ENCODE measurements around the gene ZNF621. TPM values are rescaled to one million over a fixed set of nuclear protein-coding genes. Genes with fewer than 3 reads are reported as not detected.

ZNF621 gene
- total and polyA plus RNA-seq, 9 of the 15 experiments (the other 6 are each of a cell fraction or from before 2014, with no cell fraction given) = 4.7 to 28.9 (median 20.6) TPM

GRCh38 chr3:40487172-40487571, 37.6 kb upstream of the ZNF621 start (continued):
- TF ChIP-seq AFF1 (IDR thresholded peaks at IDR 0.05; ENCODE audit: low read depth in 1 of 2, partially characterized antibody in 2 of 2) = no peak
- TF ChIP-seq GATAD2A (IDR thresholded peaks at IDR 0.05) = no peak
- TF ChIP-seq NFRKB (IDR thresholded peaks at IDR 0.05; ENCODE audit: low read depth) = no peak
- no peak for TF ChIP-seq TBL1XR1 (IDR thresholded peaks at IDR 0.05; ENCODE audit: low read length in 2 of 2)

GRCh38 chr3:40490916-40491315, 33.8 kb upstream of the ZNF621 start:
- no peak overlapping the region for H3K27ac ChIP-seq (ENCODE audit: extremely low read depth, low read depth, low read length)
- no peak for TF ChIP-seq SRF (CRISPR knock-in tag; IDR thresholded peaks at IDR 0.05)
- TF ChIP-seq STAT5B (CRISPR knock-in tag; IDR thresholded peaks at IDR 0.05) = no peak
- TF ChIP-seq NFIC (IDR thresholded peaks at IDR 0.05) = no peak
- no peak for TF ChIP-seq ARID2 (IDR thresholded peaks at IDR 0.05)
- TF ChIP-seq HMG20A (CRISPR knock-in tag; conservative IDR thresholded peaks at IDR 0.05) = no peak
- no peak for TF ChIP-seq DEAF1 (CRISPR knock-in tag; IDR thresholded peaks at IDR 0.05)
- no peak for TF ChIP-seq SMC3 (conservative IDR thresholded peaks at IDR 0.05; ENCODE audit: insufficient read depth, low read depth, low read length)
- no peak for TF ChIP-seq EGR1 (conservative IDR thresholded peaks at IDR 0.05)
- TF ChIP-seq THRB (CRISPR knock-in tag; conservative IDR thresholded peaks at IDR 0.05) = no peak
- TF ChIP-seq ZC3H4 (CRISPR knock-in tag; IDR thresholded peaks at IDR 0.05; ENCODE audit: borderline replicate concordance) = no peak
- no peak for TF ChIP-seq CHCHD3 (CRISPR knock-in tag; IDR thresholded peaks at IDR 0.05)
- in situ Hi-C loops (cut with MboI) (no loop called here), intact Hi-C loops (cut with micrococcal nuclease) (no loop called here)
- 78% methylated on average over 5 of the region's 5 CpGs for WGBS (ENCODE audit: insufficient coverage, low coverage, missing lambda C conversion rate)
- H4K20me1 ChIP-seq (replicated peaks; ENCODE audit: control insufficient read depth, insufficient read depth, low read length) = no peaks in the 10 kb centered on the region
- DNase-seq (ENCODE audit: extremely low read depth in 1 of 4, low spot score in 3 of 4) (no peak), ATAC-seq (no peak), FAIRE-seq (no peak)
- BruUV-seq (replicated peaks) = no TSS peak
- ChIA-PET POLR2A (interaction anchor here (1.0 to 1.3 kb wide), 3 partner anchors 11 to 28 kb away, joined by 3 to 5 read pairs (median 3); partner anchors contain the start of gene ZNF620), CTCF (ENCODE audit: low intra/inter-chr PET ratio) (no interaction called here)
- no peak overlapping the region for H3K4me2 ChIP-seq (ENCODE audit: insufficient read depth, low read length)
- H3K9ac ChIP-seq (ENCODE audit: insufficient read depth in 1 of 2, low read depth in 2 of 2, low read length in 2 of 2) = no peak overlapping the region
- H3K9me1 ChIP-seq (ENCODE audit: control insufficient read depth, insufficient read depth, low read length) = no peaks in the 10 kb centered on the region
- H3K4me1 ChIP-seq (replicated peaks in 1 of 2; ENCODE audit: control insufficient read depth in 2 of 2, insufficient read depth in 2 of 2, low read length in 2 of 2) = no peaks in the 10 kb centered on the region
- H3K9me3 ChIP-seq (replicated peaks; ENCODE audit: control insufficient read depth, insufficient read depth, low read depth, low read length) = peaks cover 16% of the 10 kb centered on the region
- no peaks in the 10 kb centered on the region for H3K79me2 ChIP-seq (ENCODE audit: control insufficient read depth, insufficient read depth, low read length)
- H2AFZ ChIP-seq (ENCODE audit: low read depth, low read length) = no peak overlapping the region
- no peak overlapping the region for H3K4me3 ChIP-seq
- H3K36me3 ChIP-seq (ENCODE audit: control insufficient read depth, insufficient read depth, low read length) = peaks cover 19% of the 10 kb centered on the region; the same call in 2 of the 3 replicates
- H3K27me3 ChIP-seq (ENCODE audit: control insufficient read depth in 2 of 2, insufficient read depth in 2 of 2, low read length in 2 of 2) = no peaks in the 10 kb centered on the region
